Upper lobe of left lung (tissue), 4 donors: ENCODE data around the gene PARN.

Experiments used
- EP300 ChIP-seq, 4 donors: sonication (generic); formaldehyde crosslinking; IDR thresholded peaks; one replicate each; pipeline ENCODE4 v1.5.1; 2017; ENCODE audit warnings: antibody characterized with exemption in 4 of 4, control low read depth in 2 of 4
- POLR2A ChIP-seq, 4 donors: fragments of 450-650 bp; IDR thresholded peaks; one replicate each; pipeline ENCODE4 v1.5.1; 2016 to 2017; ENCODE audit warnings: antibody characterized with exemption in 4 of 4, mild to moderate bottlenecking in 2 of 4
- POLR2AphosphoS5 ChIP-seq, 2 donors: sonication (generic); formaldehyde crosslinking; IDR thresholded peaks; one replicate each; pipeline ENCODE4 v1.5.1; 2017; ENCODE audit warnings: antibody characterized with exemption in 2 of 2
- TF ChIP-seq, protein P1 (sequence below), 6 experiments: fragments of 450-650 bp in 4 of 6; fragments of 200-600 bp in 2 of 6; sonication (generic) in 2 of 6; IDR thresholded peaks; one replicate each; pipeline ENCODE4 v1.5.1; 2016 to 2019; ENCODE audit warnings: antibody characterized with exemption in 6 of 6

DNA sequence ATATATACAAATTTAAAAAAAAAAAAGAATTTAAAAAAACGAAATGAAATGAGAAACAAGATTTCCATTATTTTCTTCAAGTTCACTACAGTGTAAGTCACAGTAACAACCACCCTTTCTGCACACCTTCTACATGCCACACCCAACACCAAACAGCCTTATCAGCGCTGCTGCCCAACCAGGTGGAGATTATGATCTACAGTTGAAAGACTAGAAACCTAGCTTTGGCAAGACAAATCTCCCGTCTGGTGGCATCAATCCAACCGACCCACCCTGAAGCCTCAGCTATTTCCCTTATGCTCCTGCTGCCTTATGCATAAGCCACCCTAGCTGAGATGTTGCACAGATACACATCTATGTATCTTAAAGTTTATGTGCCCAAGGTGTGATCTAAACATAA, 60.8 kb downstream of the PARN start:
- TF ChIP-seq, protein P1, sequence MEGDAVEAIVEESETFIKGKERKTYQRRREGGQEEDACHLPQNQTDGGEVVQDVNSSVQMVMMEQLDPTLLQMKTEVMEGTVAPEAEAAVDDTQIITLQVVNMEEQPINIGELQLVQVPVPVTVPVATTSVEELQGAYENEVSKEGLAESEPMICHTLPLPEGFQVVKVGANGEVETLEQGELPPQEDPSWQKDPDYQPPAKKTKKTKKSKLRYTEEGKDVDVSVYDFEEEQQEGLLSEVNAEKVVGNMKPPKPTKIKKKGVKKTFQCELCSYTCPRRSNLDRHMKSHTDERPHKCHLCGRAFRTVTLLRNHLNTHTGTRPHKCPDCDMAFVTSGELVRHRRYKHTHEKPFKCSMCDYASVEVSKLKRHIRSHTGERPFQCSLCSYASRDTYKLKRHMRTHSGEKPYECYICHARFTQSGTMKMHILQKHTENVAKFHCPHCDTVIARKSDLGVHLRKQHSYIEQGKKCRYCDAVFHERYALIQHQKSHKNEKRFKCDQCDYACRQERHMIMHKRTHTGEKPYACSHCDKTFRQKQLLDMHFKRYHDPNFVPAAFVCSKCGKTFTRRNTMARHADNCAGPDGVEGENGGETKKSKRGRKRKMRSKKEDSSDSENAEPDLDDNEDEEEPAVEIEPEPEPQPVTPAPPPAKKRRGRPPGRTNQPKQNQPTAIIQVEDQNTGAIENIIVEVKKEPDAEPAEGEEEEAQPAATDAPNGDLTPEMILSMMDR (IDR thresholded peaks at IDR 0.05) = no peak
- TF ChIP-seq POLR2A (IDR thresholded peaks at IDR 0.05) (no peak), POLR2AphosphoS5 (IDR thresholded peaks at IDR 0.05) (no peak), EP300 (IDR thresholded peaks at IDR 0.05) (no peak)
